Activated naive CD4-positive, alpha-beta T cell treated with anti-CD3 and anti-CD28 coated beads for 36 hours (primary cell): Measurements from ENCODE around the gene SP4. TPM values are rescaled to one million over a fixed set of nuclear protein-coding genes. Genes with fewer than 3 reads are reported as not detected.

Experiments used
- CTCF ChIA-PET: fragments of 350-600 bp; sonication (Branson Sonifier 250); formaldehyde crosslinking; loops from one replicate; lab custom pipeline; 2021; ENCODE audit warnings: antibody characterized with exemption; lab: Charles Lee
- DNase-seq: peaks from one replicate; pipeline ENCODE4 v3.0.0-alpha.2; 2020
- H3K27ac Mint-ChIP-seq: one replicate; pipeline ENCODE4 v1.8.0; 2021; ENCODE audit warnings: mild to moderate bottlenecking, mixed read lengths
- H3K27me3 Mint-ChIP-seq: one replicate; pipeline ENCODE4 v1.8.0; 2021; ENCODE audit warnings: low read depth, mixed read lengths
- H3K36me3 Mint-ChIP-seq: one replicate; pipeline ENCODE4 v1.8.0; 2021; ENCODE audit warnings: low read depth, mixed read lengths
- H3K4me1 Mint-ChIP-seq: one replicate; pipeline ENCODE4 v1.8.0; 2021; ENCODE audit warnings: low read depth, mixed read lengths
- H3K4me3 Mint-ChIP-seq: one replicate; pipeline ENCODE4 v1.8.0; 2021; ENCODE audit warnings: mild to moderate bottlenecking, moderate library complexity, mixed read lengths
- H3K9me3 Mint-ChIP-seq: one replicate; pipeline ENCODE4 v1.8.0; 2021; ENCODE audit warnings: mixed read lengths
- intact Hi-C: fragments of 100-400 bp; cut with micrococcal nuclease; formaldehyde crosslinking; loops from one replicate; pipeline ENCODE4 v1.15.1; 2023
- total RNA-seq, 2 experiments: library from RNA; stranded (reverse); gene quantifications; one replicate each; pipeline ENCODE4 v1.2.3, GENCODE V29; 2021

Gene SP4
- total RNA-seq, 2 experiments from 2014 or later = 13.3 to 15.4 TPM

DNA sequence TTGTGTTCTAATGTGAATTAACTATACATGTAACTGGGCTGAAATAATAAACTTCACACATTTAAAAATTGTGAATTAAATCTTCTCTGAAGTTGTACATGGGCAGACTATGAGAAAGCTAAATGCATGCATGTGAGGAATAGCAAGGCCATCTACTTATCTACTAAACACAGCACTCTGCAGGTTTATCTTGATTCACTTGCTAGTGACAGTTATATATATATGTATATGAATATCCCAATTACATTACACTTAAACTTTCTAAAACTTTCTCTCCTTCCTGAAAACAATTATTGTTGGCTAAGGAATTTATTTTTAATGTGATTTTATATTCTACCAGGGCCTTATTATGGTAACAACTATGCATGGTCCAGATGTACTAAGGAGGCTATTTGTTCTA, 5.1 kb upstream of the SP4 start:
- no peaks in the 10 kb centered on the region for H3K36me3 Mint-ChIP-seq
- no peak overlapping the region for H3K27ac Mint-ChIP-seq
- no peaks in the 10 kb centered on the region for H3K9me3 Mint-ChIP-seq
- H3K4me3 Mint-ChIP-seq = no peak overlapping the region
- CTCF ChIA-PET = interaction anchor here (0.7 kb wide), 1 partner anchor 156 kb away, joined by 5 read pairs; no protein-coding TSS in a partner anchor
- H3K27me3 Mint-ChIP-seq = no peaks in the 10 kb centered on the region
- intact Hi-C loops = loop anchor here (10.0 kb wide), 2 partner anchors 1462 to 1592 kb away; partner anchors contain the start of gene HYCC1
- no peak for DNase-seq
- H3K4me1 Mint-ChIP-seq = peaks cover 8% of the 10 kb centered on the region

DNA sequence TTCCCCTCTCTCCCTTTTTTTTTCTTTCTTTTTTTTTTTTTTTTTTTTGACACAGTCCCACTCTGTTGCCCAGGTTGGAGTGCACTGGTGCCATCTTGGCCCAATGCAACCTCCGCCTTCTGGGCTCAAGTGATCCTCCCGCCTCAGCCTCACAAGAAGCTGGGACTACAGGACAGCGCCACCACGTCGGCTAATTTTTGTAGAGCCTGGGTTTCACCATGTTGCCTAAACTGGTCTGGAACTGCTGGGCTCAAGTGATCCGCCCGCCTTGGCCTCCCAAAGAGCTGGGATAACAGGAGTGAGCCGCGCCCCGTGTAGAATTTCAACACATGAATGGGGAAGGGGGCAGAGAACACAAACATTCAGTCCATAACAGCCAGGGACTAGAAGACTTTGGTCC, 2.6 kb upstream of the SP4 start:
- no peak for DNase-seq
- no peaks in the 10 kb centered on the region for H3K27me3 Mint-ChIP-seq
- no peaks in the 10 kb centered on the region for H3K9me3 Mint-ChIP-seq
- peaks cover 10% of the 10 kb centered on the region for H3K36me3 Mint-ChIP-seq
- no peak overlapping the region for H3K27ac Mint-ChIP-seq
- H3K4me3 Mint-ChIP-seq = no peak overlapping the region
- H3K4me1 Mint-ChIP-seq = peaks cover 24% of the 10 kb centered on the region
- CTCF ChIA-PET = interaction anchor here (0.6 kb wide), 1 partner anchor 93 kb away, joined by 3 read pairs; no protein-coding TSS in a partner anchor
- intact Hi-C loops = loop anchor here (5.0 to 10.0 kb wide), 7 partner anchors 577 to 1872 kb away; partner anchors contain the start of genes HYCC1, MALSU1, NUP42 and TOMM7

DNA sequence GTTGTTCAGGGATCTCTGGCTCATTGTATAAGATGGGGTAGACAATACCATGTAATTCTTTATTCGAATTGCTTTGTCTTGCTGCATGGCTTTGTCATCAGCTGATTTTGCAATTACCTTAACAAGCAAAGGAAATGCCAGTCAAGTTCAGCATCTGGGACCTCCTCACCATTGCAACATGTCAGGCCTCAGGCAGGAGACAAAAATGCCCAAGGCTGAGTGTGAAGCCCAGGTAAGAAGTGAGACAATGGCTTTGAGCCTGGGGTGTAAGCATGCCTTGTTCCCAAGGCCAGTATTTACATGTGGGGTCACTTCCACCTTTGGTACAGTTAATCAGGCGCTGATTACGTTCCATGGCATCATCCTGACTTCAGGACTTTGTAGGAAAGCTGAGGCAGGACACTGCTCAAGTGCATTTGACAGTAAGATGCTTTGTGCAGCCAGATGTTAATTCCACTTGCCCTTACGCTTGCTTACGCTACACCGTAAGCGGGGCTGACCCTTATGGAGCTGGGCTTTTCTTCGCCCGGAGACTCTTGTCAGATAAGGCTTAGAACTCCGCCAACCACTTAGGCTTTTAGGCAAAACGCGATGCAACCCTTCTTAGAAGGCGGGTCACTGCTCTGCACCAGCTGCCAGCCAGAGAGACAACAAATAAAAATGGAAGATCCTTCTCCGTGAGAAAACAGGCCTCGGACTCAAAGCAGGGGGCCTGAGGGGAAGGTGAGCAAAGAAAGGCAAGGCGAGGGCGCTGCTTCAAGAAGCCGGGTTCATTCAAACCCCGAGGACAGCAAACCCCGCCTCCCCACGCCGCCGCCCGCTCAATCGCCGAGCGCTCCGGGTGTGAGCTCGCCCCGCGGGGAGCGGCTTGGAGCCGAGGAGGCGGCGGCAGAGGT, 1.3 kb upstream of the SP4 start:
- Mint-ChIP-seq H3K27me3 (no peaks in the 10 kb centered on the region), H3K4me3 (peak overlapping the region; percentile 98), H3K9me3 (no peaks in the 10 kb centered on the region), H3K27ac (peak overlapping the region; percentile 51), H3K4me1 (peaks cover 31% of the 10 kb centered on the region), H3K36me3 (peaks cover 11% of the 10 kb centered on the region)
- intact Hi-C loops = loop anchor here (1.0 to 10.0 kb wide), 15 partner anchors 73 to 1871 kb away; partner anchors contain the start of genes HYCC1, MALSU1, NUP42 and SP8
- CTCF ChIA-PET = interaction anchor here (0.6 to 1.6 kb wide), 2 partner anchors 122 to 162 kb away, joined by 3 to 5 read pairs; no protein-coding TSS in a partner anchor
- DNase-seq = no peak

DNA sequence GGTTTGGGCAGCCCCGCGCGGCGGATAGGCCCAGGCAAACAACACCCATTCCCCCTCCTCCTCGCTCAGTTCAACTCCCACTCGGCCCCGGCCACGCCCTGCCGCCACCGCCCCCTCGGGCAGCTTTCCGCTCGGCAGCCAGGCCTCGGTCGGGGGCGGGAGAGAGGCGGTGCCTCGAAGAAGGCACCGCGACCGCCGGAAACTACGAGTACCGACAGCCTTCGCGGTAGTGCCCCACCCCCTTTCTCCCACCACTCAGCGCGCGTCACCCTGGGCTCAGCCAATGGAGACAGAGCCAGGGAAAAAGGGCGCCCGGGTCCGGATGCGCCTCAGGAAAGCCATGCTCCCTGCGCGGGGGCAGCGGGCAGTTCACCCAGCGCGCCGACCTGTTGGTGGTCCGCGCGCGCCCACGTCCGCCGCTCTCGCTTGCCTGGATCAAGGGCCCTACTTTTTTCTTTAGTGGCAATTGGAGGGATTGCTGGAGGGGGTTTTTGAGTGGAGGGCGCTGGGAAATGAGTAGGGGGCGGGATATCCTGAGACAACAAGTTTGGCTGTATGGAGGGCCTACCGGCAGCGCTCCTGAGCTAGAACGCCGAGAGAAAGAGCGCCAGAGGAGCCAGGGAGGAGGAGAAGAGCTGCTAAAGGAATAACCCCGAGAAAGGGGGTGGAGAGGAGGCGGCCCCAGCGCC, 557 bp upstream of the SP4 start:
- Mint-ChIP-seq H3K9me3 (no peaks in the 10 kb centered on the region), H3K4me3 (peak overlapping the region; percentile 98), H3K27ac (peak overlapping the region; percentile 99), H3K36me3 (peaks cover 11% of the 10 kb centered on the region), H3K4me1 (peaks cover 34% of the 10 kb centered on the region), H3K27me3 (no peaks in the 10 kb centered on the region)
- CTCF ChIA-PET = interaction anchor here (0.6 to 1.6 kb wide), 3 partner anchors 80 to 163 kb away, joined by 3 to 5 read pairs (median 3); no protein-coding TSS in a partner anchor
- DNase-seq = peak; percentile 99
- intact Hi-C loops = loop anchor here (1.0 to 10.0 kb wide), 15 partner anchors 74 to 1870 kb away; partner anchors contain the start of genes HYCC1, MALSU1, NUP42 and SP8

DNA sequence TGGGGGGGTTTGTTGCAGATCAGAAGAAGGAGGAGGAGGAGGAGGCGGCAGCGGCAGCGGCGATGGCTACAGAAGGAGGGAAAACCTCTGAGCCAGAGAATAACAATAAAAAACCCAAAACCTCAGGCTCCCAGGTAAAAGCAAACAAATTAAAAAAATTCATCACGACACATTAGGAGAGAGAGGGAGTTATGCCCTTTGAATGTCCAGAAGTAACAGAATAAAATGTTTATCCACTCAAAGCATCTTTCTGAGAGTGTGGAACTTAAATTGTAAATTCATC, 717 bp downstream of the SP4 start:
- CTCF ChIA-PET = interaction anchor here (1.1 kb wide), 1 partner anchor 175 kb away, joined by 3 read pairs; no protein-coding TSS in a partner anchor
- H3K27ac Mint-ChIP-seq = peak overlapping the region; percentile 80
- H3K4me1 Mint-ChIP-seq = peaks cover 46% of the 10 kb centered on the region
- intact Hi-C loops = loop anchor here (1.0 to 10.0 kb wide), 8 partner anchors 574 to 1869 kb away; partner anchors contain the start of genes HYCC1, MALSU1, NUP42 and POLR1F
- H3K9me3 Mint-ChIP-seq = no peaks in the 10 kb centered on the region
- no peaks in the 10 kb centered on the region for H3K27me3 Mint-ChIP-seq
- H3K36me3 Mint-ChIP-seq = peaks cover 15% of the 10 kb centered on the region
- no peak for DNase-seq
- peak overlapping the region; percentile 83 for H3K4me3 Mint-ChIP-seq

DNA sequence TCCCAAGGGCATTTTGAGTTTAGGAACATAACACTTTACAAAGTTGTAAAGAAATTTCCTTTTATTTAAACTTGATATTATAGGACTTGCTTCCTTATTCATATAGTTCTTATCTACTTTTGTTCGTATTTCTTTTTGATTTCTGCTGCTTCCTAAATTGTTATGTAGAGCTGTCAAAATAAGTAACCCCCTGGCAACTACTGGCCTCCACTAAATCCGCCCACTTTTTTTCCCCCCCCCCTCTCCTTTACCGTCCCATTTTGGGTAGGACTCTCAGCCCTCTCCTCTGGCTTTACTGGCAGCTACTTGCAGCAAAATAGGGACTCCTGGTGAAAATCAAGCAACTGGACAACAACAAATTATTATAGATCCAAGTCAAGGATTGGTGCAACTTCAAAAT, 1.1 kb downstream of the SP4 start:
- no peak overlapping the region for H3K27ac Mint-ChIP-seq
- CTCF ChIA-PET = interaction anchor here (1.1 kb wide), 1 partner anchor 175 kb away, joined by 3 read pairs; no protein-coding TSS in a partner anchor
- no peak for DNase-seq
- intact Hi-C loops = loop anchor here (5.0 to 10.0 kb wide), 7 partner anchors 573 to 1868 kb away; partner anchors contain the start of genes HYCC1, MALSU1, NUP42 and TOMM7
- no peaks in the 10 kb centered on the region for H3K9me3 Mint-ChIP-seq
- H3K36me3 Mint-ChIP-seq = peaks cover 15% of the 10 kb centered on the region
- peak overlapping the region; percentile 83 for H3K4me3 Mint-ChIP-seq
- no peaks in the 10 kb centered on the region for H3K27me3 Mint-ChIP-seq
- peaks cover 51% of the 10 kb centered on the region for H3K4me1 Mint-ChIP-seq

DNA sequence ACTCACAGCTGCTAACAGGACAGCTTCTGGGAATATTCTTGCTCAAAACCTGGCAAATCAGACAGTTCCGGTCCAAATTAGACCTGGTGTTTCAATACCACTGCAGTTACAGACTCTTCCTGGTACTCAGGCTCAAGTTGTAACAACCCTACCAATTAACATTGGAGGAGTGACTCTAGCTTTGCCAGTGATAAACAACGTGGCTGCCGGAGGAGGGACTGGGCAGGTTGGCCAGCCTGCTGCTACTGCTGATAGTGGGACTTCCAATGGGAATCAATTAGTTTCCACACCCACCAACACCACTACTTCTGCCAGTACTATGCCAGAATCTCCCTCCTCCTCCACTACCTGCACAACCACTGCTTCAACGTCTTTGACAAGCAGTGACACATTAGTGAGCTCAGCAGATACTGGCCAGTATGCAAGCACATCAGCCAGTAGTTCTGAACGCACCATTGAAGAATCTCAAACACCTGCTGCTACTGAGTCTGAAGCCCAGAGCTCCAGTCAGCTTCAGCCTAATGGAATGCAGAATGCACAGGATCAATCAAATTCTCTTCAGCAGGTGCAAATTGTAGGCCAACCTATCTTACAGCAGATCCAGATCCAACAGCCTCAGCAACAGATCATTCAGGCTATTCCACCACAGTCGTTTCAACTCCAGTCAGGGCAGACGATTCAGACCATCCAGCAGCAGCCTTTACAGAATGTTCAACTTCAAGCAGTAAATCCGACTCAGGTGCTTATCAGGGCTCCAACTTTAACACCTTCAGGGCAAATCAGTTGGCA, 2.1 kb downstream of the SP4 start:
- Mint-ChIP-seq H3K36me3 (peaks cover 20% of the 10 kb centered on the region), H3K27me3 (no peaks in the 10 kb centered on the region), H3K4me1 (peaks cover 59% of the 10 kb centered on the region), H3K4me3 (peak overlapping the region; percentile 83), H3K27ac (no peak overlapping the region), H3K9me3 (no peaks in the 10 kb centered on the region)
- CTCF ChIA-PET = interaction anchor here (1.1 kb wide), 1 partner anchor 176 kb away, joined by 3 read pairs; no protein-coding TSS in a partner anchor
- intact Hi-C loops = loop anchor here (5.0 to 10.0 kb wide), 7 partner anchors 572 to 1867 kb away; partner anchors contain the start of genes HYCC1, MALSU1, NUP42 and TOMM7
- DNase-seq = no peak

DNA sequence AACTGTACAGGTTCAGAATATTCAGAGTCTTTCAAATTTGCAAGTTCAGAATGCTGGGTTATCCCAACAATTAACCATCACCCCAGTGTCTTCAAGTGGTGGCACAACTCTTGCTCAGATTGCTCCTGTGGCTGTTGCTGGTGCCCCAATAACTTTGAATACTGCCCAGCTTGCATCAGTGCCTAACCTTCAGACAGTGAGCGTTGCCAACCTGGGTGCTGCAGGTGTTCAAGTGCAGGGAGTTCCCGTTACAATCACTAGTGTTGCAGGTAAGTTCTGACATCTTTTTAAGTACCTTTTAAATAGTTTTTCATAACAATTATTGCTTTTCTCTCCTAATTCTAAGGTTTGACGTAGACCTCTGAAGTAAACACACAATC, 2.7 kb downstream of the SP4 start:
- no peak overlapping the region for H3K27ac Mint-ChIP-seq
- H3K36me3 Mint-ChIP-seq = peaks cover 21% of the 10 kb centered on the region
- intact Hi-C loops = no loop called here
- no peak for DNase-seq
- CTCF ChIA-PET = no interaction called here
- H3K27me3 Mint-ChIP-seq = no peaks in the 10 kb centered on the region
- no peaks in the 10 kb centered on the region for H3K9me3 Mint-ChIP-seq
- peak overlapping the region; percentile 83 for H3K4me3 Mint-ChIP-seq
- peaks cover 61% of the 10 kb centered on the region for H3K4me1 Mint-ChIP-seq

DNA sequence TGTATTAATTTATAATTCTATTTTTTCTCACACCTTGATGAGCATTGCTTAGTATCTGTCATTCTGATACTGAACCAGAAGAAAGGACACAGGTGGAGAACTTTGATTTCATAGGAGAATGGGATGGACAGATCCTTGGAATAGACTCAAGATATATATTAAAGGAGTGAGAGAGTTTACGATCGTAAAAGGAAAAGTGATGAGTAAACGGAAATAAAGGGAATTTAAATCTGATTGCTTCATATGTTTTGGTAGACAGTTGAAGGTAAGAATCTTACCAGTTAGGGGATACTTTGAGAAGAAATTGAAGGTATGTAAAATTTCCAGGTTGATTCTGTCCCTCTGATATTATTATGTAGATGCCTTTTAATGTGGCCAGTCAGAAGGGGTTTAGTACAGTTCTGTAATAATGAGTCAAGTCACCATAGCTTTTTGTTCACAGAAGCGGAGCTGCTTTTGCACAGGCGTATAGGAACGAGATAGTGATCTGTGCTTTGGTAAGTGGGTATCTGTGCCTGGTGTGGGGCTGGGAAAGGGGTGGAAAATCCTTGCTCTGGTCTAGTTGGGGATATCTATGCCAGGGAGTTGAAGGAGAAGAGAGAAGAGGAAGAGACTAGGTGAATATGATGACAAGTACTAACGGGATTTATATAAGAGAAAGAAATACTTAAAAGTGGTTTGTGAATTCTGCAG, 15.4 kb downstream of the SP4 start:
- H3K4me1 Mint-ChIP-seq = peaks cover 51% of the 10 kb centered on the region

DNA sequence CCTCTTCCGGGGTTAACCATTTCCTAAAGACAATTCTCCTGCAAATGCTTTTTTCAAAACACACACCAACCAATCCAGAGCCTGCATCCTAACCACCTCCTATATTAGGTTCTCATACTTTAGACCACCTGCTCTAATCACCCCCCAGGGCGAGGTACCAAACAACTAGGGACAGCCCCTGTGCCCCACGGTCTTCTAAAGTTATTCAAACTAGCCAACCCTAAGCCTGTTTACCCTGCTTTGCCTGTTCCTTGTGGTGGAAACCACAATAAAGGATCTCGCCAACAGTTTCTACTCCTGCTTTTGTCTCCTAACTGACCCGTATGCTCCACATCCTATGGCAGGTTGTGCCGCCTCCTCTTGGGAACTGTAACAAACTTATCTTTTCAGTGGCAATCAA, 21.1 kb downstream of the SP4 start:
- Mint-ChIP-seq H3K4me1 (peaks cover 33% of the 10 kb centered on the region), H3K27me3 (no peaks in the 10 kb centered on the region), H3K9me3 (peaks cover 13% of the 10 kb centered on the region), H3K36me3 (peaks cover 30% of the 10 kb centered on the region), H3K27ac (no peak overlapping the region), H3K4me3 (no peak overlapping the region)
- CTCF ChIA-PET = no interaction called here
- intact Hi-C loops = loop anchor here (1.0 kb wide), 1 partner anchor 11 kb away; no protein-coding TSS in a partner anchor
- peak; percentile 6 for DNase-seq

More for the DNA sequence above, 15.4 kb downstream of the SP4 start:
- CTCF ChIA-PET = interaction anchor here (1.2 kb wide), 1 partner anchor 9 kb away, joined by 4 read pairs; no protein-coding TSS in a partner anchor
- intact Hi-C loops = no loop called here
- Mint-ChIP-seq H3K9me3 (no peaks in the 10 kb centered on the region), H3K4me3 (no peak overlapping the region), H3K36me3 (peaks cover 27% of the 10 kb centered on the region), H3K27ac (no peak overlapping the region), H3K27me3 (no peaks in the 10 kb centered on the region)
- DNase-seq = no peak

DNA sequence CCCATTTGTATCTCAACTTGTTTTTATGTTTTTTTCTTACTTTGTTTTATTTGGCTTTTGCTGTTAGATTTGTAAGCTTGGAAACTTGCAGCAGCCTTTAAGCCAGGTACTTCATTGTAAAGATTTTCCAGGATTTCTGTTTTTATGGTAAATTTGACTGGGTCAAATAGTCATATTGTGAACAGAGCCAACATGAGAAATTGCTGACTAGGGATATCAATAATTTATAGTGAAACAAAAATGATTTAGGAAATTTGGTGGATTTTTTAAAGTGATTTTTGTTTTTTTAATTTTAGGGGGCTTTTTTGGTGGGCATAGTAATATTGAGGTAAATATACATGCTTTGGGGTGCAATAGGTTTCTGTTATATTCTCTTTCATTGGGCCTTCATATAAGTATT, 22.2 kb downstream of the SP4 start:
- peaks cover 30% of the 10 kb centered on the region for H3K4me1 Mint-ChIP-seq
- H3K36me3 Mint-ChIP-seq = peaks cover 40% of the 10 kb centered on the region
- no peak for DNase-seq
- H3K9me3 Mint-ChIP-seq = peaks cover 18% of the 10 kb centered on the region
- CTCF ChIA-PET = interaction anchor here (1.1 kb wide), 1 partner anchor 15 kb away, joined by 3 read pairs; no protein-coding TSS in a partner anchor
- intact Hi-C loops = no loop called here
- no peak overlapping the region for H3K4me3 Mint-ChIP-seq
- H3K27me3 Mint-ChIP-seq = no peaks in the 10 kb centered on the region
- H3K27ac Mint-ChIP-seq = no peak overlapping the region
